GM18951 (cell line): ENCODE data around the gene ZBP1.

Experiments
- POLR2A ChIP-seq: IDR thresholded peaks from 4 replicates; pipeline ENCODE4 v1.6.1; 2011; ENCODE audit warnings: mild to moderate bottlenecking; ENCODE audit not compliant: insufficient read length, insufficient read depth; ENCODE audit errors: extremely low read depth
- in situ Hi-C: fragments of 300-500 bp; cut with MboI; formaldehyde crosslinking; loops from one replicate; pipeline ENCODE4 v1.12.0; 2022; ENCODE audit warnings: low sequenced_read_pairs, mixed read lengths, inconsistent platforms; ENCODE audit not compliant: unreplicated experiment

Gene ZBP1

DNA sequence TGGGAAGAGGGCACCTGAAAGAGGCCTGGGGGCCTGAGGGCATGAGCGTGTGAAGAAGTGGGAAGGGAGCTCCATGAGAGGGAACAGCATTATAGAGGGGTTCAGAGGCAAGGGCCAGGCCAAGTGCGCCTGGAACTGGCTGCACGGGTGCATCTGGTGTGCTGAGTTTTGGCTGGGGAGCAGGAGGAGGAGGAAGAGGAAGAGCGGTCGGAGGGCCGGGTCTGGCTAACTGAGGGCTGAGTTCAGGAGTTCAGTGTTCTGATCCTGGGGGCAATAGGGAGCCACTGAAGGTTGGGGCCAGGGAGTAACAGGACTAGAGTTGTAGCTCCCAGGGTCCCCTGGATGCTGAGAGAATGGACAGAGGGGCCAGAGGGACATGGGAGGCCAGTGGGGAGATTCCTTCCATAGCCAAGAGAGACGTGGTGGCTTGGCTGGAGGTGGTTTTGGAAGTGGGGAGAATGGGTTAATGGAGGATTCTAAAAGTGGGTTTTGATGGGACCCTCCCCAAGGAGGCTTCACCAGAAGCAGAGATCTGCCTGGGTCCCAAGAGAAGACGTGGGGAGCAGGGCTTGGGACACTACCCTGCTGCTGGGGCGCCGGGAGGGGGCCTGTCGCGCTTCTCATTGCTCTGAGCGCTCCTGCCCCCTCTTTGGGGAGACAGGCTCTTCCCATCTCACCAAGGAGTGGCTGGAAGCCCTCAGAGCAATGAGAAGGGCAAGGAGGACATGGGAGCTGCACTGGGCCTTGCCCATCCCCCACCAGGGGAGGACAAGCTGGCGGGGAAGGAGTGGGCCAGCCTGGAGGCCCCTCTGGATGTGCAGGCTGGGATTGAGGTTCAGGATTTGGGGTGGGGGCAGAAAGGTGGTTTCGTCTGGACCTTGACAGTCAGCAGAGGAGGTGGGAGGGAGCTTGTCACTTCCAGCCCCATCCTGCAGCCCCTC lies 28.7 kb downstream of the ZBP1 start:
- in situ Hi-C loops = loop anchor here (5.0 to 10.0 kb wide), 2 partner anchors 69 to 207 kb away; no protein-coding TSS in a partner anchor
- no peak for TF ChIP-seq POLR2A

DNA sequence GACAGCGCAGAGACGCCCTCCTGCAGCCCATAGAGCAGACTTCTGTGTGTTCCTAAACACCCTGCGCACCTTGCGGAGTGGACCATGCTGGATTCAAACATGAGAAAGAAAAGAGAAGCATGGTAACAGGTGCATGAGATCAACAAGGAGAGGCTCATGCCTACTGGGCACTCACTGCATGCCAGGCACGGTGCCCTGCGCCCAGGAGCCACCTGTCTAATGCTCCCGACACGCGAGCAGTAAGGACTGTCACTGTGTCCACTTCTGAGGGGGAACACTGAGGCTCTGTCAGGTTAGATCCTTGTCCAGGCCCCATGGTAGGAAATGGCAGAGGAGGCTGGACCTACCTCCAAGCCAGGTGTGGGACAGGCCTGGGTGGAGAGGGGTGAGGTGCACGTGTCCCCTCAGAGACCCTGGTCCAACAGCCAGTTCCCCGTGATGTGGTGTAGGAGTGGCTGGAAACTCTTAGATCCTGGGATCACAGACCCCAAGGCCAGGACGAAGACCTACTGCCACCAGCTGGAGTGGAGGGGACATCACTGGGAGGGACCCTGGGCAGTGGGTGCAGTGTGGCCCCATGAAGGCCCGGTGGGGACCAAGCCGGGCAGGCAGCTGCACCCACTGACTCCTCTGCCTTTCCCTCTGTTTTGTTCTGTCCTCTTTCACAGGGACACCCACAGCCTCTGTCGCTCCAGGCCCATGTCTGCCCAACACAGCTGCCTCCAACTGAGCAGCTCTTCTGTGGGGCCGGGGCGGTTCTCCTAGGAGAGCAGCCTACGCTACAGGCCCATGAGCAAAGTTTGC lies 29.5 kb downstream of the ZBP1 start:
- in situ Hi-C loops = loop anchor here (5.0 to 10.0 kb wide), 2 partner anchors 68 to 206 kb away; no protein-coding TSS in a partner anchor
- TF ChIP-seq POLR2A = no peak

DNA sequence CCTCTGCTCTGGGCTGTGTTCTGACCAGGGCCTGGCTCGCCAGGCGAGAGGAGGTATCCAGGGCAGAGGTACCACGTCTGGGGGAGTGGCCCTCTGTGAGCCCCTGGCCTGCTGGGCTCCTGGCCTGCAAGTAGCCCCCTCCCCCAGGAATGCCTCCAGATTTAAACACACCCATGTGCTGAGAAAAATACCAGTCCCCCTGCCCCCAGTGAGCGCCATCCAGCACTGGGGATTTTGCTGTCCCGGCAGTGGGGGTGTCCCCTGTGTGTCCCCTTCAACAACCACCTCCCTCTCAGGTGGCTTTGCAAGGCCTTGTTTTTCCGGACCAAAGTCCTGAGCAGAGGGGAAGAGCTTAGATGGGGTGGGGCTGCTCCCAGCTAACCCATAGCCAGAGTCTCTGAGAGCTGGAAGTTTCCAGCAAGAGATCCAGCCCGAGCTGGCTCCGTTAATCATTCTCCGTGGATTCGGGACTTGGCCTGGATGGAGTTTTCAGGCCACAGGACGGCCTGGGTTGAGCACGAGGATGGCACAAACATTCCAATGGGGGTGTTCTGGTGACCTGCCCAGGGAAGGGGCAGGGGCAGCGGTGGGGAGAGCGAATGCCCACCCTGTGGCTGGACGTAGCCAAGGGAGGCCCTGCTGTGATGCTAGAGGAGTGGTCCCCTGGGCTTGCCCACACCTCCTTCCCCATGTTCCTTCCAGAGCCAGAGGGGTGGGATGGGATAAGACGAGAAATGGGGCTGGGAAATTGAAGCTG lies 30.3 kb downstream of the ZBP1 start:
- no peak for TF ChIP-seq POLR2A
- in situ Hi-C loops = loop anchor here (5.0 to 10.0 kb wide), 2 partner anchors 68 to 205 kb away; no protein-coding TSS in a partner anchor

DNA sequence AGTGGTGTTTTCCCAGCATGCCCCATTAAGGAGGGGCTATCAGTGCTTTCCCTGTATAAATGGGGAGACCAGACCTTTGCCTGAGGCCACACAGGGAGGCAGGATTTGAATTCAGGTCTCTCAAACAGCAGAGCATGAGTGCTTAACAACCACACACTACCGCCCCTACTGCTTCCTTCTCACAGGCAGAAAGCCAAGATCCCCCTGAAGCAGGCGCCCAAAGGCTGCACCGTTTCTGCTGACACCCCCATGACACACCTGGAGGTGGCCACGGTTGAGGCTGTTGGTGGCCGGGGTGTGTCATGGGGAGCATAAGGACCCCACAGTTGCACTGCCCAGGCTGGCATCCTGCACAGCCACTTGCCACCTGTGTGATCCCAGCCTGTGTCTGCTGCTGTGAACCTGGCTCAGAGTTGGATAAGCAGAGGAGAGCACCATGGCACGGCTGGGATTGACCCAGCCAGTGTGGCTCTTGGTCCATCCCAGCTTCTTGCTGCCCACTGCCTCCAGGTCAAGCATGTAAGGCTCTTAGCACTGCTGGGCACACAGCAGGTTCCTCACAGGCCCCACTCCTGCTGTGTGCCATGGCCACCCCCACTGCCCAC lies 31.0 kb downstream of the ZBP1 start:
- TF ChIP-seq POLR2A = no peak
- in situ Hi-C loops = no loop called here

DNA sequence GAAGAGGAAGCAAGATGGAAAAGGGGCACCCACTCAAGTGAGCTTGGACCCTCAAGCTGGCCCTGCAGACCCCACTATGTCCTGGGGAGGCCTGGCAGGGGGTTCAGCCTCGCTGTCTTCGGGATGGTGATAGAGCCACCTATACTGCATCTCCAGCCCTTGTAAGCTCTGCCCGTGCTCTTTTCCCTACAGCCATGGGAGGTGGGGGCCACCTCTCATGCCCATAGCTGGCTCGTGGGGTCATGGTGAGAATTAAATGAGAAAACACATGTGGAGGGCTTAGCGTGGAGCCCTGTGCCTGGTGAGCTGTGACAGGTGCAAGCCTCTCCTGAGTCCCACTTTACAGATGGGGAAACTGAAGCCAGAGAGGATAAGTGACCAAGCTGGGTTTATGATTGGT lies 31.6 kb downstream of the ZBP1 start:
- no peak for TF ChIP-seq POLR2A
- in situ Hi-C loops = no loop called here

DNA sequence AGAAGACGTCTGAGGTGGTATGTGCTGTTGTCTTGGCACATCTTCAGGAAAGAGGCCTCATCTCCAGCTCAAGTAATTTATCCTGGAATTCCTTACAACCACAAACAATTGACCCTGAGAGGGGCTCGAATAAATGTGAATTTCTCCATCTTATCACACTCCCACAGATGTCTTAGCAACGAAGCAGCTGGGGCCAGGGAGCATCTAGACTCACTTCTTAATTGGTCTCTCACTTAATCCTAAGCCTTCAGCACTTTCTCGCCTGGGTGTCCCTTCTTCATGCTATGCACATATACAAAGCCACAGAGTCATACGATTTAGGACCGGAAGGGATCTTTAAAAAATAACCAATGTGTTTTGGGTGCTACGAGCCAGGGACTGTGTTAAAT lies 32.2 kb downstream of the ZBP1 start:
- in situ Hi-C loops = no loop called here

DNA sequence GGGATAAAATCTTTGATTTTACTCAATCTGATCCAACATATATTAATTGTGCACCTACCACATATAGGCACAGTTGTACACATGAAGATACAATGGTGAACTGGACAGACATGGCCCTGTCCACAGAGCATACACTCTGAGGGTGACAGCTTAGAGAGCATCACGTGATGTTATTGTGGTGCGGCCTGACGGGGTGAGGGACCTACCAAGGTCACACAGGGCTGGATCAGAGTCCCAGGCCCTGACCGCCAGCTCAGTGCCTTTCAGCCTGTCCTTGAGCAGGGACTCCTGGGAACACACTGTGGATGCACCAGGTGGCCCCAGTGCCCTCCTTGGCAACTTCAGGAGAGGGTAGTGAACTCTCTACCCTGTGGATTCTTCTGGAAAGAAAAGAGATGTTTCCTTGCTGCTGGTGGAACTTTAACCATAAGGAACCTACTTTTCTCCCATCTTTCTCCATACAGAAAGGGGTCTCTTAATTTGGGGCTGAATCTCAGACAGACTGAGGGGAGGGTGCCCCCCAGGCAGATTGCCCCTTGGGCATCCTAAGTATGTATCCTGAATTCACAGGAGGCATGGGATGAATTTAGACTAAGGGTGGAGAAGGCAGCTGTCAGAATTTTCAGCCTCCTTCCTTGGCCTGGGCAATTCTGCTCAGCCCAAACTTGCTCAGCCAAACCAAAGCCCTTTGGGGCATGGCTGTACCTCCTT lies 32.8 kb downstream of the ZBP1 start:
- no peak for TF ChIP-seq POLR2A
- in situ Hi-C loops = no loop called here

More for the DNA sequence above, 32.2 kb downstream of the ZBP1 start:
- no peak for TF ChIP-seq POLR2A

DNA sequence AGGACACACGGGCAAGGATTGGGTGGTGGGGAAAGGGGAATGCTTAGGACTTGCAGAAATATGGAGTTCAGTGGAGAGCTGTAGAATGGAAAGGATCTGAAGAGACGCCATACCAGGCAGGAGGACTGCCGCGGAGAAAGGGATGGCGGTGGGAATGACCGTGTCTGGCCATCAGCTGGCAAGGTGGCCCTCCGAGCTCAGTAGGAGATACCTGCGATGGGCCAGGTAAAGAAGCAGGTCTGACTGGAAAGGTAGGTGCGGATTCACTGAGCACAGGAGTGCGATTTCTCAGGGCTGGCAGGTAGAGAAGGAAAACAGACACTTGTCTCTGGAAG lies 33.3 kb downstream of the ZBP1 start:
- in situ Hi-C loops = no loop called here
- TF ChIP-seq POLR2A = no peak

DNA sequence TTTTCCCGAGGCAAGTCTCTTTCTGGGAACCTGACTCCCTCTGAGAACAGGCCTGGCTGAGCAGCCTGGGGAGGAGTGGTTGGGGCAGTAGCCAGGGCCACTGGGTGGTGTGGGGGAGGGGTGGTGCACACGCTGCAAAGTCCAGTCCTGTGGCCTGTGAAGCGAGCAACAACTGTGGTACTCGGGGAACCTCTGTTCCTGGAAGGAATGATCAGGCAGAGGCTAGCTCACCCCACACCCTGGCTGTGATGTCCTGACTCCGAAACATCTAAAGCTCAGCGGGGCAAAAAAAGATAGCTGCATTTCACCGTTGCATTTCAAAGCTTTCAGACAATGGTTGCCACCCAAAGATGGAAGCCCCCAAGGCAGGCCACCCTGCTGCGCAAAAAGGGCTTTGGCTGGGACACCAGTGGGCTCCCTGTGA lies 33.8 kb downstream of the ZBP1 start:
- no peak for TF ChIP-seq POLR2A
- in situ Hi-C loops = no loop called here

DNA sequence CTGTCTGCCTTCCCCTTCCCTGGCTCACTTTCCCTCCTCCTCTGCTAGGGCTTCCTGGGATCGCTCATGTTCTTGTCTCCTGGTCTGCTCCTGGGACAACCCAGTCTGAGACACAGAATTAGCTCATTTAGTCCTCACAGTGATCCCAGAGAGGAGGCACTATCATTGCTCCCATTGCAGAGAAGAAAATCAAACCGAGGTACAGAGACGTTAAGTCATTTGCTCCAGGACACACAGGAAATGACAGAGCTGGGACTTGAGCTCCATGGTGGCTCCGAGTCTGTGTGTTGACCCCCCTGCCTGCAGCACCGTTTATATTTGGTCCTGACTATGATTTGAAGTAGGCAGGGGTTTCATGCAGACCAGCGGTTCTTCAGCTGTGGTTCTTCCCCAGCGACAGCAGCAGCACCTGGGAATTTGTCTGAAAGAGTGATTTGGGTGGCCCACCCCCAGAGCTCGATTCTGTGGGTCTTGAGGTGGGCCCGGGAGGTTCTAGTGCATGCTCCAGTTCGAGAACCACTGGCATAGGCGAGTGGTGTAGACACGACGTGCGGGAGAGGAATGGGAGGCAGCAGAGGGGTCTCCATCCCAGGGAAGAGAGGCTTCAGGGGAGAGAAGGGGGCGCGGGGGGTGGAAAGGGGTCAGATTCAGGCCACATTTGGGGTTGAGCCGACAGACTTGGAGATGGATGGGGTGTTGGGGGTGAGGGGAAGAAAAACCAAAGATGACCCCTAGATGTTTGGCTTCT lies 34.6 kb downstream of the ZBP1 start:
- TF ChIP-seq POLR2A = no peak
- in situ Hi-C loops = no loop called here

DNA sequence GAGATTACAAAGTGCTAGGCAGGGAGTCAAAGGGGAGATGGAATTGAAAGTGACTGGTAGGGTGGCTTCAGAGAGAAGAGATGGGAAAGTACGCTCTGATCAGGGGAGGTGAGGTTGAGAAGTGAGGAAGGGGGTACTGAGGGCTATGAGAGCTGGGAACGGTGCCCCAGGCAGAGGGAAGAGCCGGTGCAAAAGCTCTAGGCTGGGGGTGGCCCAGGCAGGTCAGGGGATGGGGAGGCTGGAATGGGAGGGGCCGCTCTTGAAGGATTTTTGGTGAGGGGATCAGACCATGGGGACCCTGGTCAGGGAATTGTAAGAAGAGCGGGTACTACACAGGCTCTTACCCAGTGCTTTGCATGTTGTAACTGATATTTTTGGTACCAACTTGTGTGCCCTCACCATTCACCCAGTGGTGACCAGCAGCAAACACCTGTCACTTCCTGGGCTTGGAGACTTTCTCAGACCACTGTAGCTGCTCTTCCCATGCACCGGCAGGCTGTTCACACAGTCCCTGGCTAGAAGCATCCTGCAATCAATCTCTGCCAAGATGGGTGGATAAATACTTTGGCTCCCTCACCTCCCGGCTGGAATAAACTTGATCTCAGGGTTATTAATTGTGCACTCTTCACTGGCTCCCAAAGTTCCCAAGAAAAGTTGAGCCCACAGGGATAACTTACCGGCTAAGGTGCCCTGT lies 35.3 kb downstream of the ZBP1 start:
- TF ChIP-seq POLR2A = no peak
- in situ Hi-C loops = no loop called here
